ENCODE results near the gene MOB3B. TPM values are rescaled to one million over a fixed set of nuclear protein-coding genes. Genes with fewer than 3 reads are reported as not detected.

MOB3B gene
- polyA plus RNA-seq, 1 experiment = 0.38 TPM

- Histone ChIP-seq H3K27me3 (ENCODE audit: control insufficient read depth, insufficient read depth, low read length) (no peaks in the 10 kb centered on the region), H3K4me3 (ENCODE audit: low read depth, low read length) (no peak overlapping the region), H3K9me3 (ENCODE audit: control insufficient read depth, insufficient read depth, low read length) (no peaks in the 10 kb centered on the region), H3K27ac (ENCODE audit: low read depth, low read length) (no peak overlapping the region)
- TF ChIP-seq, protein P1, sequence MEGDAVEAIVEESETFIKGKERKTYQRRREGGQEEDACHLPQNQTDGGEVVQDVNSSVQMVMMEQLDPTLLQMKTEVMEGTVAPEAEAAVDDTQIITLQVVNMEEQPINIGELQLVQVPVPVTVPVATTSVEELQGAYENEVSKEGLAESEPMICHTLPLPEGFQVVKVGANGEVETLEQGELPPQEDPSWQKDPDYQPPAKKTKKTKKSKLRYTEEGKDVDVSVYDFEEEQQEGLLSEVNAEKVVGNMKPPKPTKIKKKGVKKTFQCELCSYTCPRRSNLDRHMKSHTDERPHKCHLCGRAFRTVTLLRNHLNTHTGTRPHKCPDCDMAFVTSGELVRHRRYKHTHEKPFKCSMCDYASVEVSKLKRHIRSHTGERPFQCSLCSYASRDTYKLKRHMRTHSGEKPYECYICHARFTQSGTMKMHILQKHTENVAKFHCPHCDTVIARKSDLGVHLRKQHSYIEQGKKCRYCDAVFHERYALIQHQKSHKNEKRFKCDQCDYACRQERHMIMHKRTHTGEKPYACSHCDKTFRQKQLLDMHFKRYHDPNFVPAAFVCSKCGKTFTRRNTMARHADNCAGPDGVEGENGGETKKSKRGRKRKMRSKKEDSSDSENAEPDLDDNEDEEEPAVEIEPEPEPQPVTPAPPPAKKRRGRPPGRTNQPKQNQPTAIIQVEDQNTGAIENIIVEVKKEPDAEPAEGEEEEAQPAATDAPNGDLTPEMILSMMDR (IDR thresholded peaks at IDR 0.05; ENCODE audit: low read depth, low read length) = no peak
- CTCF ChIA-PET = interaction anchor here (1.1 kb wide), 1 partner anchor 13 kb away, joined by 4 read pairs; no protein-coding TSS in a partner anchor
- DNase-seq (ENCODE audit: low read depth, low spot score) = no peak
- POLR2A ChIA-PET = no interaction called here
Observed at GRCh38 chr9:27430750-27431535, 98.7 kb downstream of the MOB3B start.

- Histone ChIP-seq H3K27me3 (ENCODE audit: control insufficient read depth, insufficient read depth, low read length) (no peaks in the 10 kb centered on the region), H3K27ac (ENCODE audit: low read depth, low read length) (no peak overlapping the region), H3K9me3 (ENCODE audit: control insufficient read depth, insufficient read depth, low read length) (no peaks in the 10 kb centered on the region), H3K4me3 (ENCODE audit: low read depth, low read length) (no peak overlapping the region)
- no peak for DNase-seq (ENCODE audit: low read depth, low spot score)
- CTCF ChIA-PET = interaction anchor here (0.6 kb wide), 1 partner anchor 46 kb away, joined by 3 read pairs; no protein-coding TSS in a partner anchor
- TF ChIP-seq, protein P1 (IDR thresholded peaks at IDR 0.05; ENCODE audit: low read depth, low read length) = no peak
- POLR2A ChIA-PET = no interaction called here
Observed at GRCh38 chr9:27429917-27430316, 99.7 kb downstream of the MOB3B start.

DNA sequence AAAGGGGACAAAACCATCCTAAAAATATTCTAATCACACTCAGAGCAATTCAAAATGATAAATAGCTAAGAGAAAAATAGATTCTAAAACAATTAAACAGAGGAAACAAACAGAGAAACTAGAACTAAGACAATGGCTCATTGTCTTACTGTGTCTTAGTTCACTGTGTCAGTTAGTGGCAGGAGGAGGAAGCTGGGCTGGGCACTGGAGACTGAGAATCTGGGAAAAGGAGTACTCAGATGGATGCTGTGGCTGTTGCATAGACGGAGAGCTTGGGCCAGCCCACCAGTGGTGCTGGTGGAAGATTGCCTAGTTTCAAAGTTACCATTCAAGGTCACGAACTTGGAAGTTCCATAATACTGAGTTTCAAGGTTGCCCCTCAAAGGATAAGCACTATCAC is 100.2 kb downstream of the MOB3B start:
- Histone ChIP-seq H3K9me3 (ENCODE audit: control insufficient read depth, insufficient read depth, low read length) (no peaks in the 10 kb centered on the region), H3K4me3 (ENCODE audit: low read depth, low read length) (no peak overlapping the region), H3K27me3 (ENCODE audit: control insufficient read depth, insufficient read depth, low read length) (no peaks in the 10 kb centered on the region), H3K27ac (ENCODE audit: low read depth, low read length) (no peak overlapping the region)
- TF ChIP-seq, protein P1 (IDR thresholded peaks at IDR 0.05; ENCODE audit: low read depth, low read length) = no peak
- no peak for DNase-seq (ENCODE audit: low read depth, low spot score)
- CTCF ChIA-PET = interaction anchor here (0.6 kb wide), 1 partner anchor 45 kb away, joined by 3 read pairs; no protein-coding TSS in a partner anchor
- POLR2A ChIA-PET = no interaction called here

DNA sequence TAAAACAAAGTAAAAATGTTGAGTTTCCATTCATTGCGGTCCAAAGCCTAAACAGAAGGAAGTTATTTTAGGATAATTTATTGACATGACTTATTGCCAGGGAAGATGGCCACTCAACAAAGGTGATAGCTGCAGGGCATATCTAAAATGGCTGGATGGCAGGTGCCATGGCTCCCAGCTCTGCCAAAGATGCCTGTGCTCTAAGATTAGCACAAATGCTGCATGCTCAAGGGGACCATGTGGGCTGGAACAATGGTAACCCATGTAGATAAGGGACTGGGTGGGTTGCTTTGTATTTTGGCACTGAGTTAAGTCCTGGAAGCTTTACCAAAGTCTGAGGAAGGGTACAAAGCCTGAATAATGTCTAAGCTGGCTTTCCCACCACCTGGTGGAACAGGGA is 101.1 kb downstream of the MOB3B start:
- Histone ChIP-seq H3K9me3 (ENCODE audit: control insufficient read depth, insufficient read depth, low read length) (no peaks in the 10 kb centered on the region), H3K4me3 (ENCODE audit: low read depth, low read length) (no peak overlapping the region), H3K27me3 (ENCODE audit: control insufficient read depth, insufficient read depth, low read length) (no peaks in the 10 kb centered on the region), H3K27ac (ENCODE audit: low read depth, low read length) (no peak overlapping the region)
- ChIA-PET POLR2A (no interaction called here), CTCF (no interaction called here)
- no peak for DNase-seq (ENCODE audit: low read depth, low spot score)
- TF ChIP-seq, protein P1 (IDR thresholded peaks at IDR 0.05; ENCODE audit: low read depth, low read length) = no peak

- TF ChIP-seq, protein P1 (IDR thresholded peaks at IDR 0.05; ENCODE audit: low read depth, low read length) = no peak
- no peak for DNase-seq (ENCODE audit: low read depth, low spot score)
- Histone ChIP-seq H3K4me3 (ENCODE audit: low read depth, low read length) (no peak overlapping the region), H3K9me3 (ENCODE audit: control insufficient read depth, insufficient read depth, low read length) (no peaks in the 10 kb centered on the region), H3K27me3 (ENCODE audit: control insufficient read depth, insufficient read depth, low read length) (no peaks in the 10 kb centered on the region), H3K27ac (ENCODE audit: low read depth, low read length) (no peak overlapping the region)
- ChIA-PET CTCF (no interaction called here), POLR2A (no interaction called here)
Observed at GRCh38 chr9:27427272-27427643, 102.4 kb downstream of the MOB3B start.
